Endothelial cell of umbilical vein (primary cell): ENCODE results near the gene PPP1R15B. TPM values are rescaled to one million over a fixed set of nuclear protein-coding genes. Genes with fewer than 3 reads are reported as not detected.

Experiments used
- BruUV-seq: library from RNA; stranded (reverse); fragments of 400-500 nt; replicated peaks from 2 replicates; lab custom pipeline; 2021; lab: Mats Ljungman, UMichigan
- CTCF ChIA-PET: fragments of 300-600, 350-600 bp; sonication (Branson Sonifier 250); formaldehyde crosslinking; loops from one replicate; lab custom pipeline; 2021; ENCODE audit warnings: antibody characterized with exemption, inconsistent platforms; lab: Charles Lee
- POLR2A ChIA-PET: fragments of 300-600, 350-600 bp; sonication (Branson Sonifier 250); formaldehyde crosslinking; loops from one replicate; lab custom pipeline; 2021; ENCODE audit warnings: antibody characterized with exemption, inconsistent platforms; lab: Charles Lee
- DNase-seq: peaks from one replicate; pipeline ENCODE4 v3.0.0-alpha.2; 2011; ENCODE audit warnings: low read depth, low spot score
- FAIRE-seq: peaks from 2 replicates; lab custom pipeline; 2011; peaks lifted over from hg19 to GRCh38; lab: Jason Lieb, UNC
- H2AFZ ChIP-seq: 2 replicates; pipeline ENCODE4 v1.6.0; 2012; ENCODE audit warnings: low read depth, low read length, control low read depth, inconsistent platforms
- H3K27ac ChIP-seq: 2 replicates; pipeline ENCODE4 v1.5.1; 2011; ENCODE audit warnings: low read depth, mild to moderate bottlenecking, control low read depth, low read length, moderate library complexity; ENCODE audit not compliant: insufficient read depth
- H3K27me3 ChIP-seq, 2 experiments: 2 replicates each; pipeline versions ENCODE4 v1.6.0 to v1.6.1; 2011; ENCODE audit warnings: low read length in 2 of 2, mixed read lengths in 1 of 2; ENCODE audit not compliant: control insufficient read depth in 2 of 2, insufficient read depth in 2 of 2
- H3K36me3 ChIP-seq, 2 experiments: 2 replicates in 1 of 2; 3 replicates in 1 of 2; pipeline ENCODE4 v1.5.1; 2011; ENCODE audit warnings: low read length in 2 of 2, mild to moderate bottlenecking in 1 of 2, moderate library complexity in 1 of 2; ENCODE audit not compliant: control insufficient read depth in 2 of 2, insufficient read depth in 2 of 2; ENCODE audit errors: extremely low read depth in 1 of 2
- H3K4me1 ChIP-seq: 3 replicates; pipeline ENCODE4 v1.5.1; 2011; ENCODE audit warnings: mild to moderate bottlenecking, low read length; ENCODE audit not compliant: control insufficient read depth, insufficient read depth; ENCODE audit errors: extremely low read depth
- H3K4me2 ChIP-seq: 2 replicates; pipeline ENCODE4 v1.6.1; 2011; ENCODE audit warnings: low read length, control low read depth, mixed read lengths; ENCODE audit not compliant: insufficient read depth
- H3K4me3 ChIP-seq, 3 experiments: fragments of 200-600 bp in 1 of 3; sonication (generic), shearing (Covaris generic) in 1 of 3; replicated peaks in 1 of 3; 2 replicates each; pipeline ENCODE4 v1.5.1; 2011 to 2016; ENCODE audit warnings: control low read depth in 3 of 3, low read length in 3 of 3, mild to moderate bottlenecking in 2 of 3, inconsistent platforms in 1 of 3, low read depth in 1 of 3, moderate library complexity in 1 of 3; ENCODE audit not compliant: insufficient read depth in 1 of 3
- H3K79me2 ChIP-seq: 2 replicates; pipeline ENCODE4 v1.6.0; 2012; ENCODE audit warnings: low read length, inconsistent platforms; ENCODE audit not compliant: control insufficient read depth, insufficient read depth
- H3K9ac ChIP-seq: replicated peaks from 2 replicates; pipeline ENCODE3; 2011; ENCODE audit warnings: low read length, control low read depth; ENCODE audit not compliant: insufficient read depth; ENCODE audit errors: extremely low read depth
- H3K9me1 ChIP-seq: replicated peaks from 3 replicates; pipeline ENCODE4 v1.6.0; 2011; ENCODE audit warnings: mild to moderate bottlenecking, low read length; ENCODE audit not compliant: control insufficient read depth, insufficient read depth; ENCODE audit errors: extremely low read depth
- H3K9me3 ChIP-seq: replicated peaks from 2 replicates; pipeline ENCODE4 v1.5.1; 2012; ENCODE audit warnings: low read length, inconsistent platforms; ENCODE audit not compliant: control insufficient read depth, insufficient read depth
- H4K20me1 ChIP-seq: replicated peaks from 2 replicates; pipeline ENCODE3; 2011; ENCODE audit warnings: mild to moderate bottlenecking, low read length; ENCODE audit not compliant: control insufficient read depth, insufficient read depth; ENCODE audit errors: extremely low read depth
- CTCF ChIP-seq, 2 donors: IDR thresholded peaks; 1 replicate in 1 of 2; 2 replicates in 1 of 2; pipeline ENCODE4 v1.5.1; 2011; ENCODE audit warnings: low read length in 2 of 2, mild to moderate bottlenecking in 2 of 2, moderate library complexity in 2 of 2, control low read depth in 1 of 2, inconsistent platforms in 1 of 2, low read depth in 1 of 2; ENCODE audit not compliant: insufficient read depth in 1 of 2; ENCODE audit errors: extremely low read depth in 1 of 2
- MAX ChIP-seq: IDR thresholded peaks from 2 replicates; pipeline ENCODE4 v1.6.1; 2011; ENCODE audit not compliant: insufficient read depth, insufficient read length
- MYC ChIP-seq: IDR thresholded peaks from one replicate; pipeline ENCODE4 v1.6.1; 2011; ENCODE audit warnings: mild to moderate bottlenecking, low read depth, low read length
- POLR2A ChIP-seq: IDR thresholded peaks from 2 replicates; pipeline ENCODE4 v1.6.1; 2012; ENCODE audit warnings: low read depth, mild to moderate bottlenecking, control low read depth, low read length
- dilution Hi-C: fragments of 300-500 bp; cut with MboI; formaldehyde crosslinking; loops from one replicate; pipeline ENCODE4 v1.15.0; 2019; ENCODE audit warnings: low sequenced_read_pairs; ENCODE audit not compliant: extremely low pct_ligation_motif_present
- intact Hi-C: fragments of 100-400 bp; cut with micrococcal nuclease; formaldehyde crosslinking; loops from one replicate; pipeline ENCODE4 v1.10.0; 2022
- polyA plus RNA-seq, 4 experiments: library from polyadenylated mRNA; depleted of rRNA in 3 of 4; stranded (reverse) in 3 of 4; unstranded in 1 of 4; fragments of >200 nt; gene quantifications; 2 replicates each; pipeline versions ENCODE4 v1.2.1 to v1.2.3, GENCODE V29; 2011 to 2012; ENCODE audit warnings: missing spikeins in 1 of 4
- total RNA-seq: library from RNA; stranded (reverse); gene quantifications from 2 replicates; pipeline ENCODE4 v1.2.3, GENCODE V29; 2021

The PPP1R15B gene
- total and polyA plus RNA-seq, 2 donors (not counting 3 experiments of a cell fraction or from before 2014, with no cell fraction given) = 16.8 to 39.8 TPM

GRCh38 chr1:204442376-204443259 is 31.0 kb upstream of the PPP1R15B start:
- no peaks in the 10 kb centered on the region for H3K9me3 ChIP-seq
- DNase-seq (no peak), FAIRE-seq (no peak)
- H3K27ac ChIP-seq = no peak overlapping the region
- no peaks in the 10 kb centered on the region for H4K20me1 ChIP-seq
- H3K27me3 ChIP-seq = no peaks in the 10 kb centered on the region
- intact Hi-C loops = loop anchor here (10.0 kb wide), 1 partner anchor 362 kb away; no protein-coding TSS in a partner anchor
- dilution Hi-C loops = loop anchor here (10.0 kb wide), 1 partner anchor 62 kb away; no protein-coding TSS in a partner anchor
- no TSS peak for BruUV-seq
- peak overlapping the region; percentile 69 for H3K4me2 ChIP-seq
- H2AFZ ChIP-seq = no peak overlapping the region
- no peaks in the 10 kb centered on the region for H3K79me2 ChIP-seq
- TF ChIP-seq POLR2A (no peak), CTCF (IDR thresholded peaks at IDR 0.05; ENCODE audit: extremely low read depth in 1 of 2, insufficient read depth in 1 of 2, low read depth in 1 of 2, low read length in 2 of 2) (no peak), MYC (no peak), MAX (no peak)
- no peak overlapping the region for H3K9ac ChIP-seq
- no peaks in the 10 kb centered on the region for H3K9me1 ChIP-seq
- ChIA-PET POLR2A (no interaction called here), CTCF (interaction anchor here (0.6 to 34.5 kb wide), 5 partner anchors 12 to 57 kb away, joined by 3 to 1267 read pairs (median 53); partner anchors contain the start of gene PIK3C2B)
- peaks cover 42% of the 10 kb centered on the region for H3K4me1 ChIP-seq
- H3K36me3 ChIP-seq = peaks cover 0 to 40% of the 10 kb centered on the region in 2 experiments
- no peak overlapping the region for H3K4me3 ChIP-seq
